Neural cell (in vitro differentiated cells): Measurements from ENCODE around the gene CLOCK.

ENCODE experiments used
- CTCF ChIP-seq: fragments of 450-650 bp; IDR thresholded peaks from 2 replicates; pipeline ENCODE4 v1.5.1; 2014; ENCODE audit warnings: antibody characterized with exemption, mild to moderate bottlenecking, moderate library complexity; ENCODE audit not compliant: poor library complexity, severe bottlenecking
- EZH2 ChIP-seq: fragments of 200-600, 300-800 bp; shearing (Covaris generic), sonication (generic); IDR thresholded peaks from 2 replicates; pipeline ENCODE4 v1.6.1; 2014; ENCODE audit warnings: antibody characterized with exemption, low read length, borderline replicate concordance, mild to moderate bottlenecking; ENCODE audit not compliant: insufficient read depth, poor library complexity, severe bottlenecking
- POLR2AphosphoS5 ChIP-seq: IDR thresholded peaks from 2 replicates; pipeline ENCODE4 v1.6.1; 2012
- SMC3 ChIP-seq: fragments of 450-650 bp; conservative IDR thresholded peaks from 2 replicates; pipeline ENCODE4 v1.6.1; 2014; ENCODE audit warnings: antibody characterized with exemption, mild to moderate bottlenecking, moderate library complexity; ENCODE audit not compliant: poor library complexity
- TAF1 ChIP-seq: IDR thresholded peaks from 2 replicates; pipeline ENCODE4 v1.6.1; 2012; ENCODE audit warnings: low read depth
- TF ChIP-seq, protein P1 (sequence below): IDR thresholded peaks from 2 replicates; pipeline ENCODE4 v1.6.1; 2012; ENCODE audit warnings: borderline replicate concordance

- TF ChIP-seq CTCF (no peak), POLR2AphosphoS5 (no peak), EZH2 (no peak), SMC3 (no peak), TAF1 (no peak)
- TF ChIP-seq, protein P1, sequence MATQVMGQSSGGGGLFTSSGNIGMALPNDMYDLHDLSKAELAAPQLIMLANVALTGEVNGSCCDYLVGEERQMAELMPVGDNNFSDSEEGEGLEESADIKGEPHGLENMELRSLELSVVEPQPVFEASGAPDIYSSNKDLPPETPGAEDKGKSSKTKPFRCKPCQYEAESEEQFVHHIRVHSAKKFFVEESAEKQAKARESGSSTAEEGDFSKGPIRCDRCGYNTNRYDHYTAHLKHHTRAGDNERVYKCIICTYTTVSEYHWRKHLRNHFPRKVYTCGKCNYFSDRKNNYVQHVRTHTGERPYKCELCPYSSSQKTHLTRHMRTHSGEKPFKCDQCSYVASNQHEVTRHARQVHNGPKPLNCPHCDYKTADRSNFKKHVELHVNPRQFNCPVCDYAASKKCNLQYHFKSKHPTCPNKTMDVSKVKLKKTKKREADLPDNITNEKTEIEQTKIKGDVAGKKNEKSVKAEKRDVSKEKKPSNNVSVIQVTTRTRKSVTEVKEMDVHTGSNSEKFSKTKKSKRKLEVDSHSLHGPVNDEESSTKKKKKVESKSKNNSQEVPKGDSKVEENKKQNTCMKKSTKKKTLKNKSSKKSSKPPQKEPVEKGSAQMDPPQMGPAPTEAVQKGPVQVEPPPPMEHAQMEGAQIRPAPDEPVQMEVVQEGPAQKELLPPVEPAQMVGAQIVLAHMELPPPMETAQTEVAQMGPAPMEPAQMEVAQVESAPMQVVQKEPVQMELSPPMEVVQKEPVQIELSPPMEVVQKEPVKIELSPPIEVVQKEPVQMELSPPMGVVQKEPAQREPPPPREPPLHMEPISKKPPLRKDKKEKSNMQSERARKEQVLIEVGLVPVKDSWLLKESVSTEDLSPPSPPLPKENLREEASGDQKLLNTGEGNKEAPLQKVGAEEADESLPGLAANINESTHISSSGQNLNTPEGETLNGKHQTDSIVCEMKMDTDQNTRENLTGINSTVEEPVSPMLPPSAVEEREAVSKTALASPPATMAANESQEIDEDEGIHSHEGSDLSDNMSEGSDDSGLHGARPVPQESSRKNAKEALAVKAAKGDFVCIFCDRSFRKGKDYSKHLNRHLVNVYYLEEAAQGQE: no peak
Observed at GRCh38 chr4:55539658-55540057, 7.1 kb downstream of the CLOCK start.
